CD4-positive, alpha-beta T cell treated with Interleukin-21 for 1 hour (primary cell): ENCODE measurements around the gene ICAM1.
A peak's percentile ranks its signal among the peaks of the same experiment; 100 is the strongest.
"Not testable (repeated sequence)": the region's sequence is repeated elsewhere in the genome, so short reads cannot be mapped to it uniquely, and the experiment has no call there.

Experiments used
- DNase-seq: peaks from one replicate; pipeline ENCODE4 v3.0.0-alpha.2; 2020

ICAM1 gene, protein sequence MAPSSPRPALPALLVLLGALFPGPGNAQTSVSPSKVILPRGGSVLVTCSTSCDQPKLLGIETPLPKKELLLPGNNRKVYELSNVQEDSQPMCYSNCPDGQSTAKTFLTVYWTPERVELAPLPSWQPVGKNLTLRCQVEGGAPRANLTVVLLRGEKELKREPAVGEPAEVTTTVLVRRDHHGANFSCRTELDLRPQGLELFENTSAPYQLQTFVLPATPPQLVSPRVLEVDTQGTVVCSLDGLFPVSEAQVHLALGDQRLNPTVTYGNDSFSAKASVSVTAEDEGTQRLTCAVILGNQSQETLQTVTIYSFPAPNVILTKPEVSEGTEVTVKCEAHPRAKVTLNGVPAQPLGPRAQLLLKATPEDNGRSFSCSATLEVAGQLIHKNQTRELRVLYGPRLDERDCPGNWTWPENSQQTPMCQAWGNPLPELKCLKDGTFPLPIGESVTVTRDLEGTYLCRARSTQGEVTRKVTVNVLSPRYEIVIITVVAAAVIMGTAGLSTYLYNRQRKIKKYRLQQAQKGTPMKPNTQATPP

DNA sequence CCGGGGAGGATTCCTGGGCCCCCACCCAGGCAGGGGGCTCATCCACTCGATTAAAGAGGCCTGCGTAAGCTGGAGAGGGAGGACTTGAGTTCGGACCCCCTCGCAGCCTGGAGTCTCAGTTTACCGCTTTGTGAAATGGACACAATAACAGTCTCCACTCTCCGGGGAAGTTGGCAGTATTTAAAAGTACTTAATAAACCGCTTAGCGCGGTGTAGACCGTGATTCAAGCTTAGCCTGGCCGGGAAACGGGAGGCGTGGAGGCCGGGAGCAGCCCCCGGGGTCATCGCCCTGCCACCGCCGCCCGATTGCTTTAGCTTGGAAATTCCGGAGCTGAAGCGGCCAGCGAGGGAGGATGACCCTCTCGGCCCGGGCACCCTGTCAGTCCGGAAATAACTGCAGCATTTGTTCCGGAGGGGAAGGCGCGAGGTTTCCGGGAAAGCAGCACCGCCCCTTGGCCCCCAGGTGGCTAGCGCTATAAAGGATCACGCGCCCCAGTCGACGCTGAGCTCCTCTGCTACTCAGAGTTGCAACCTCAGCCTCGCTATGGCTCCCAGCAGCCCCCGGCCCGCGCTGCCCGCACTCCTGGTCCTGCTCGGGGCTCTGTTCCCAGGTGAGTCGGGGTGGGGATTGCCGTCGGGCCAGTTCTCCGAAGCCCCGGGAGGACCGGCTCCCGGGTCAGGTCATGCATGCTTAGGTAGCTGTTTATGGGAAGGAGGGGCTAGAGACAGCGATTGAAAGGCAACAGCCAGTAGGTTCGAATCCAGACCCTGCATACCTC lies at the start of gene ICAM1:
TSS of gene ICAM1 (plus strand) at position 505 of the 779 bp plus-strand sequence. CDS start at position 545, 40 bp downstream.
- DNase-seq, result peak; percentile 89

DNA sequence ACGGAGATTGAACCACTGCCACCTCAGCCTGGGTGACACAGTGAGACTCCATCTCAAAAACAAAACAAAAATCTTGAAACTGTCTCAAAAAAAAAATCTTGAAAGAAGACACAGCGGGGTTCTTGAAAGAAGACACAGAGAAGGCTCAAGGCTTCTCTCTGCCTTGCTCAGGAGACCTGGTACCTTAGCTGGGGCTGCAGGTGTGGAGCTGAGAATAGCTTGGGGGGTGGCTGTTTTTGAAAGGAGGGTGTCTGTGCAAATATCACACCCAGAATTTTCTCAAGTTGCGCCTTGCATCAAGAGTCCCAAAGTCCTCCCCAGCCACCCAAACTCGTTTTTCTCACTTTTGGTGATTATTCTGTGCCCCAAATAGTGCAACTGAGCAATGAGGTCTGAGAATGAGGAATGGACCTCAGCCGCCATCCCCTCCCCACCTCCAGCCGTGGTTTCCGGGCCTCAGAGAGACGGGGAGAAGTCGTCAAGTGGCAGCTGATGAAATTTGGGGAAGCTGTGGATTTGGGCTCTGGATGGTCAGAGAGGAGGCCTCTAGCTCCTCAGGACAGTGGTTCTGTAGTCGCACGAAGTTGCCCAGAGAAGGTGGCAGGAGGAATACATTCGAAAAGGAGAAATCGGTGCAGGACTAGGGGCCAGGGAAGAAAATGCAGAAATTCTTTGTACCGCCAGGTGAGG lies 48.6 kb upstream of the ICAM1 start:
- no peak for DNase-seq

DNA sequence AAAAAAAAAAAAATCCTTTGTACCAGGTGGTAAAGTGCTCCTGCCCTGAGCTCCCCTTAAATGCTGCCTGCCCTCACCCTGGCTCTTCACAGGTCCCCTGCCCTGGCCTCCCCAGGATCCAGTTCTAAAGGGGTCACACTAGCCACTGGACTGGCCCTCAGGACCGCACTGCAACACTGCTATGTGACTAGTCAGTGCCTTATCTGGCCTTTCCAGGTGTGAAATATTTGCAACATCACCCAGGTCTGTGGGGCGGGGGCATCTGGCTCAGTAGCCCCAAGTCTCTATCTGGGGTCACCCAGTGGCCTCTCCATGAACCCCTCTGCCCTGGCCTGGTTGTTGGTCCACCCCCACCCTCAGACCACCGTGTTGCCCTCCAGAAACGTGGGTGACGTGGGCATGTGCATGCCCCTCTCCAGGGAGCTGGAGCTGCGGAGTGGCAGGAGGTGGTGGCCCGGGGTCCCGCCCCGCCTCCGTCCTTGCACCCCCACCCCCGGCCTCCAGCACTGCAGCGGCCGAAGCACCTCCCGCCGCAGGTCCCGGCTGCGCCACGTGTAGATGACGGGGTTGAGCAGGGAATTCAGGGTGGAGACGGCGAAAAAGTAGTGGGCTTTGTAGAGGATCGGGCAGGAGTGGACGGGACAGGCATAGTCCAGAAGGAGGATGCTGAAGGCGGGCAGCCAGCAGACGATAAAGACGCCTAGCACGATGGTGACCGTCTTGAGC lies 47.3 kb upstream of the ICAM1 start:
- DNase-seq, result no peak

DNA sequence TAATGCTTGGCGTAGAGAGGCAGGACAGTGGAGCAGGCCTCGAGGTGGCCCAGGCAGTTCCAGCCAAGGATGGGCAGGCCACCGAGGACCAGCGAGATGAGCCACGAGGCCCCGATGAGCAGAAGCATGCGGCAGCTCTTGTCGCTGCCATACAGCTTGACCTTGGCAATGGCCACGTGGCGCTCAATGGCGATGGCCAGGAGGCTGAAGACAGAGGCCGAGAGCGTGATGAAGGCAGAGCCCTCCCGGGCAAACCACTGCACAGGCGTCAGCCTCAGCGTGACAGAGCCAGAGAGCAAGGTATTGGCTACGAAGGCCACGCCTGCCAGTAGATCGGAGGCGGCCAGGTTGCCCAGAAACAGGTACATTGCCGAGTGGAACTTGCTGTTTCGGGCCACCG lies 46.6 kb upstream of the ICAM1 start:
- DNase-seq, result no peak

DNA sequence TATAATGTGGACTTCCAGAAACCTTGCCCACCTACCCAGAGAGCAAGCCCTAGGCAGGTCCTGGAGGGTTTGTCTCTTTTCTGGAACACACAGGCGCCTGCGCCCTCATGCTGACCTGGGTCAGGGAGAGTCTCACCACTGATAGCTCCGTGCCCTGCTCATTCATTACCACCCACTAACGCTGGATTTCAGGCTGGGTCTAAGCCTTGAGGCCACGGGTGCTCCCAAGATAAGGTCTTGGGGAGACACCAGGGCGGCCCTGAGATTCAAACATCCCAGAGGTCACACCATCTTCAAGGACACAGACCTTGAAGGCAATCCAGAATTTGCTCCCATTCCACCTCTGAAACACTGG lies 44.9 kb upstream of the ICAM1 start:
- no peak for DNase-seq

DNA sequence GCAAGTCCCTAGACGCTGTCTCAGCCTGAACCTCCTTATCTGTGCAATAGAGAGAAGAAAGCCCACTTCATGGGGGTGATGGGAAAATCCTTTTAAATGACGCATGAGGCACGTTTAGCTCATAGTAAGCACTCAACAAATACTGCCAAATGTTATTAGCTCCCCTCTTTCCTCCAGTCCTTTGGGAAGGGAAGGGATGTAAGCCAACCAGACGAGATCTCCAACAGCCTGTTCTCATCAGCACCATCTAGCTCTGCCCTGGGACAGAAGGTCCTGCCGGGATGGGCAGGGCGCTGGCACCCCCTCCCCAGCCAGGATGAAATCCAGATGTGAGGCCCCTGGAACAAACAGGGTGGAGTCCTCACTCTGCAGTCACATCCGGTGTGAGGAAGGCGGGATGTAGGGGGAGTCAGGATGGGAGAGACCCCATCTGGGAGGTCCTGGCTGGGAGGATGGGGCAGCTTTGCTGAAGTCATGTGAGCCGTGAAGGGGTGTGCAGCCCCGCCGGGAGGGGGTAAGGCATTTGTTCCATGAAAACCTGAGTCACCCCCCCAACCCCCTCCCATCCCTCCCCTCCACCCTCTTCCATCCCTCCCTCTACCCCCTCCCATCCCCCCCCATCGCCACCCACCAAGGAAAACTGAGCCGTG lies 44.4 kb upstream of the ICAM1 start:
- no peak for DNase-seq

DNA sequence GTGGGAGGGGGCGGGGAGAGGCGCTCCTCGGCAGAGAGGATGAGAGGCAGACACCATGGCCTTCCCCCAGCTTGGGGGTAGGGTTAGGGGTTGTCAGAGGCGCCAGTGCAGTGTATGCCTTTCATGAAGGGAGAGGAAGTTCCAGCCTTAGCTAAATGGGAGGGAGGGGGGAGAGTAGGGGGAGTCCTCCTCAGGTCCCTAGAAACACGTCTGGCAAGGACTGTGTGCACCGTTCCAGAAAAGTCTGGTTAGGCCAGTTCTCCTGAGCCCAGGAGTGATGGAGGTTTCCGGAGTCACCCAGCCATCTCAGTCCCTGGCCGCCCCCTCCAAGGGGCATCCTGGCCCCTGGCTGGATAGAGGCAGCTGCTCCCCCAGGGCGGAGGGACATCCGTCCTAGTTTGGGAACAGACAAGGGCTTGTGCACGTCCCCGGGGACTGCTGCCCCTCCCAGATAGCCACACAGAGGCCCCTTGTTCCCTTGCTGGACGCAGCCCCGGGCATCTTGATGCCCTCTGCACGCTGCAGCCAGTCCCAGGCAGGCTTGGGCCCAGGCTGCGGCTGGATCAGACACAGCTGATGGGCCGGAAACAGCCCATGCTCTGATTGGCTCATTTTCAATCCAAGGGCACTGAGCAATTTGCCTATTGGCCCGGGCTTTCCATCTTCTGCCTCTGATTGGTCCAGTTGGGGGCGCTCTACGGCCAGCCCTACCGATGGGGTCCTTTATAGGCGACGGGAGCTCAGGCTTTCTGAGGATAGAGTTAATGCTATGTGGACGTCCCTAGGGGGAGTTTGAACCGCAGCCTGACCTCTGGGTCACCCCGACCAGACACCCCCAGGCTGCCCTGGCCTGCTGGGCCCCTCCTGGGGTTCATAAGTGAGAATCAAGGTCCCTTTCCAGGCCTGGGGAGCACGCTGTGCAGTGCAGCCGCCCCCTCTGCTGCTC lies 43.6 kb upstream of the ICAM1 start:
- DNase-seq, result no peak

DNA sequence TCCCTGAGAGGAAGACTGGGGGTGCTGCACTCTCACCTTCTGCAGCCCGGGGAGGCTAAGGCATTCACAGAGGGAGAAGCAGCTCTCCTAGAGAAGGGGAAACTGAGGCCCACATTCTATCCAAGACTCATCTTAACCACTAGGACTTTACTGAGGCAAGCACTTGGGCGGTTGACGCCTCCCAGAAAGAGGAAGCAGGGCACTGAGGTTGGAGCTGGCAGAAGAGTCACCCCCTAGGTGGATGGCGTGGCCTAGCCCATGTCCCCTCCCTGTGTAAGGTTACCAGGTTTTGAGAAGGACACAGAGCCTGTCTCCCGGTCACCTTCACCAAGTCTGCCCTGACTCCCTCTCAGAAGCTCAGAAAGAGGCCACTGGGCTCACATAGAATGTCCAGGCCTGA lies 42.5 kb upstream of the ICAM1 start:
- no peak for DNase-seq

DNA sequence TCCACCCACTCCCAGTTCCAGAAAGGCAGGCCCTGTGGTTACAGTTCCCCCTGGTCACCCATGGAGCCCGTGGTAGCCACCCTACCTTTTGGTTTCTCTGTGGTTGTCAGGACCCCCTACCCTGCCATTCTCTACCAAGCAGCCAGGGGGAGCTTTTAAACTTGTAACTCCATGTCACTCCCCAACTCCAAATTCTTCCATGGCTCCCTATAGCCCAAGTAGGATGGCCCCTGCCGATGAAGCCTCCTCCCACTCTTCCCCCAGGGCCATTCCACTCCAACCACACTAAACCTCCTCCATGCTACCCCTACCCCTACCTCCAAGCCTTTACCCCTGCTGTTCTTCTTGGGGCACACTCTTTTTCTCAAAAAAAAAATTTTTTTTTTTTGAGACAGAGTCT lies 42.0 kb upstream of the ICAM1 start:
- DNase-seq, result peak; percentile 68

DNA sequence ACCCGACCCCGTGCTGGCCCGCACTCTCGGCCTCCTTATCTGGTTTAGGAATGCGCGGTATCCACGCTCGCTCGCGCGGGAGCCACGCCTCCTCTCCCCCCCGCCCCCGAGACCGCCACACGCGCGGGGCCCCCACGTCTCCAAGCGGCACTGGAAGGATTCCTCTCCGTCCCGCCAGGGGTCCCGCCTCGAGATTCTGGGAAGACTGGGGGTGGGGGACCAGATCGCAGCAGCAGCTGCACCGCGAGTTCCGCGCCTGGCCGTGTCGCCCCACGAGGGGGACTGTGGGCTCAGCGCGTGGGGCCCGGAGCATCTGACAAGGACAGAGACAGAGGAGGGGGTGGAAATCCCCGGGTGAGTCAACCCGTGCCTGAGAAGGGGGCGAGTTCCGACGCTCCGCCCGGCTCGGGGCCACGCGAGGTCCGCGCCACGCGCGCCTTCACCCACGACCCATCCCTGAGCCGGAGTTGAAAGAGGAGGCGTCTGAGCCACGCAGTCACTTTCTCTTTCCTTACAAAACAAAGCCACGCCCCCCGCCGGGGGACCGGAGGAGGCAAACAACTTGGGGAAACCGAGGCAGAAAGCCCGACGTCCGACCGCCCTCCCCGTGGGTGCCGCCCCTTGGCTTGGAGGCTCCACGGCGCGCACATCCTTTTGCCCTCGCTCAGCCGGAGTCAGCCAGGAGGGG lies 40.6 kb upstream of the ICAM1 start:
- DNase-seq, result peak; percentile 78

DNA sequence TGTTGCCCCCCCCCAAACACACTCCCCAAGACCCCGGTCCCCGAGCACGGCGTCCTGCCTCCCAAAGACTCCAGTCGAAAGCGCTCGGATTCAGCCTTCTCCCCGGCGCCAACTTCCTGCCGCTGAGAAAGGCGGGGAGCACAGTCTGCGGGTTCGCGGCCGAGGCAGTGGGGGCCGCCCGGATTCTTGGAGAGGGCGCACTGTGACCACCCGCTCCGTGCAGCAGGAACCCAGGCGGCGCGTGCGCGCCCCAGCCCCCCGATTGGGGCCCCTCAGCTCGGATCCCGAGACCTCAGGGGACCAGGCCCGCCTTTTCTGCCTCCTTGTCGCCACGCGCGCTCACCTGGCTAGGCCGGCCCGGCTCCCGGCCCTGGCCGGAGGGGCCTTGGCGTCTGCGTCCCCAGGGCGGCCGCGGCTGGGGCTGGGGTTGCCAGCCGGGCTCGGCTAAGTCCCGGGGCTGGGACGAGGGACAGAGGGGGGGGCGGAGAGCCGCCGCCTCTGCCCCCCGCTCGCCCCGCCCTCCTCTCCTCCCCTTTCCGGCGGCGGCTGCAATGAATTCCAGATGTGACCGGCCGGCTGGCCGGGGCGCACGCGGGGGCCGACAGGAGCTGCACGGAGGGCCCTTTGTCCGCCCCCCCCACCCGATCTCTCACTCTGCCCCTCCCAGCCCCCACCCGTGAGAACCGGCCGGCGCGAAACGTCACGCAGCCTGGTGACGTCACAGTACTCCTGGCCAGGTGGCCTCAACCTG lies 39.9 kb upstream of the ICAM1 start, which contains the start of gene S1PR2:
TSS of gene S1PR2 (minus strand) at position 471 of the 751 bp plus-strand sequence. CDS start 6,426 bp downstream, outside the sequence.
- DNase-seq, result peak; percentile 88

DNA sequence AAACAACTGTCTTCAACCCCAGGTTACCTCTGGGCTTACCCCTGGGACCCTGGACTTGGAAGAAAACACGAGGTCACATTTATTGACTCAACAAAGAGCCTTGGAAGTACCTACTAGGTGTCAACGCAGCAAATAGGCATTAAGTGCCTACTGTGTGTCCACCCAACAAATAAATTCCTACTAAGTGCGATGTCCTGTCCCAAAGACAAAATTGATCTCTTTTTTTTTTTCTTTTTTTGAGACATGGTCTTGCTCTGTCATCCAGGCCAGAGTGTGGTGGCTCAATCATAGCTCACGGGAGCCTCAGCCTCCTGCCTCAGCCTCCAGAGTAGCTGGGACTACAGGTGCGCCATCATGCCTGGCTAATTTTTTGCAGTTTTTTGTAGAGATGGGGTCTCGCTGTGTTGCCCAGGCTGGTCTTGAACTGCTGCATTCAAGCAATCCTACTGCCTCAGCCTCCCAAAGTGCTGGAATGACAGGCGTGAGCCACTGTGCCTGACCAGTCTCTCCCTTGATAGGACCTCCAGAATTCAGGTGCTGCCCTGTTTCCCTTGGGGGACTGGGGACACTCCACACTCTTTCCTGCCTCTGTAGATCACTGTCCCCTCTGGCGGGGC lies 39.2 kb upstream of the ICAM1 start:
- no peak for DNase-seq

DNA sequence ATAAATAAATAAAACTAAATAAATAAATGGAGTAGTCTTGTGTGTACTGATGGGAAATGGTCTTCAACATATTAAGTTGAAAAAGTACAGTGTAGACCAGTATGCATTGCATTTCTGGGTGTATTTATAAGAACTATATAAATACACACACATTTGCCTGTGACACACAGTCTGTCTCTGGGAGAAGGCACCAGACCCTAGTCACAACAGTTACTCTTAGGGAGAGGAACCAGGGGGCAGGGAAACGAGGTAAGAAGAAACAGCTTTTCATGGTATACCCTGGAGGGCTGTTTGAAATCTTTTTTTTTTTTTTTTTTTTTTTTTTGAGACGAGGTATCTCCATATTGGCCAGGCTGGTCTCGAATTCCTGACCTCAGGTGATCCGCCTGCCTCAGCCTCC lies 37.0 kb upstream of the ICAM1 start:
- no peak for DNase-seq

DNA sequence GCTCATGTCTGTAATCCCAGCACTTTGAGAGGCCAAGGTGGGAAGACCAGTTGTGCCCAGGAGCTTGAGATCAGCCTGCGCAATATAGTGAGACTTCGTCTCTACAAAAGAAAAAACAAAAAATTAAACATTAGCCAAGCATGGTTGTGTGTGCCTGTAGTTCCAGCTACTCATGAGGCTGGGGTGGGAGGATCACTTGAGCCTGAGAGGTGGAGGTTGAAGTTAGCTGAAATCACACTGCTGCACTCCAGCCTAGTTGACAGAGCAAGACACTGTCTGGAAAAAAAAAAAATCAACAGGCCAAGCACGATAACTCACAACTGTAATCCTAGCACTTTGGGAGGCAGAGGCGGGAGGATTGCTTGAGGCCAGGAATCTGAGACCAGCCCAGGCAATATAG lies 35.9 kb upstream of the ICAM1 start:
- no peak for DNase-seq

DNA sequence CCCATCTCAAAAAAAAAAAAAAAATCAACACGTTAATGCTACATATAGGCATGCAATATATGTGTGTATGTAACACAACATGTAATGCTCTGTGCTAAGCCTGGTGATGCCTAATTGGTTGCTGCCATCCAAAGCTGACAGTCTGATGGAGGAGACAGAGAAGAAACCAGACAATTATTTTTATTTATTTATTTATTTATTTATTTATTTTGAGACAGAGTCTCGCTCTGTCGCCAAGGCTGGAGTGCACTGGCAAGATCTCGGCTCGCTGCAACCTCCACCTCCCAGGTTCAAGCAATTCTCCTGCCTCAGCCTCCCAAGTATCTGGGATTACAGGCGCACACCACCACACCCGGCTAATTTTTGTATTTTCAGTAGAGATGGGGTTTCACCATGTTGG lies 35.5 kb upstream of the ICAM1 start:
- not testable (repeated sequence) for DNase-seq

DNA sequence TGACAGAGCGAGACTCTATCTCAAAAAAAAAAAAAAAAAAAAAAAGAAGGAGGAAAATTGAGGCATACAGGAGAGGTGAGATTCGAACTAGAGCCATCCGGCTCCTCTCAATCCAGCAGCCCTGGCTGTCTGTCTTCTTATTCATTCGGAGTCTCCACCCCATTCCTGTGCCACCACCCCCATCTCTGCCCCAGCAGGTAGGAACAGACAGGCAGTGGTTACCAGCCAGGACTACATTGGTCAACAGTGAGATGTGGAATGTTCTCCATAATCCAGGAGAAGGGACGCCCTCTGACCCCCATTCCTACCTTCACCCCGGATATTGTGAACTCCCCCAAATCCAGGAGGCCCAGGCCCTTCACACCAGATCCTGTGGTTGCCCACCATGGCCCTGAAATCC lies 33.2 kb upstream of the ICAM1 start:
- no peak for DNase-seq

DNA sequence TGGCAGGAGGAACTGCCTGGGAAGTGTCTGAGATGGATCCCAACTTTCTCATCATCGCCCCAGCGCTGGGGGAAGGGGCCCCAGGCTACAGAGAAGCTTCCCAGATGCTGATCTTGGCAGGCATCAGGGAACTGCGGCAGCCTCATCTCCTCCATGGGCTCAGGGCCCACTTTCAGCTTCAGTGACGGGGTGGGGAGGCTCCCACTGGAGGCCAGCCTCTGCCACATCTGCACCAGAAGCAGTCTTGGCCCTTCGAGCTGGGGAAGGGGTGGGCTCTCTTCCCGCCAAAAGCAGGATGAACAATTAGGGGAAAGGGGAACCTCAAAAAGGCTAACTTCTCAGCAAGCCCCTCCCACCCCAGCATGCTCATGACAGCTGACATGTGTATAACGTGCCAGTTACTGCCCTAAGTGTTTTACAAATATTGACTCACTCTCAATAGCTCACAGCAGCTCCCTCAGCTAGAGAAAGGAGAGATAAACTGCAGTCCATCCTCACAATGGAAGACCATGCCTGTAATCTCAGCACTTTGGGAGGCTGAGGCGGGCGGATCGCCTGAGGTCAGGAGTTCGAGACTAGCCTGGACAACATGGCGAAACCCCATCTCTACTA lies 32.6 kb upstream of the ICAM1 start:
- no peak for DNase-seq

DNA sequence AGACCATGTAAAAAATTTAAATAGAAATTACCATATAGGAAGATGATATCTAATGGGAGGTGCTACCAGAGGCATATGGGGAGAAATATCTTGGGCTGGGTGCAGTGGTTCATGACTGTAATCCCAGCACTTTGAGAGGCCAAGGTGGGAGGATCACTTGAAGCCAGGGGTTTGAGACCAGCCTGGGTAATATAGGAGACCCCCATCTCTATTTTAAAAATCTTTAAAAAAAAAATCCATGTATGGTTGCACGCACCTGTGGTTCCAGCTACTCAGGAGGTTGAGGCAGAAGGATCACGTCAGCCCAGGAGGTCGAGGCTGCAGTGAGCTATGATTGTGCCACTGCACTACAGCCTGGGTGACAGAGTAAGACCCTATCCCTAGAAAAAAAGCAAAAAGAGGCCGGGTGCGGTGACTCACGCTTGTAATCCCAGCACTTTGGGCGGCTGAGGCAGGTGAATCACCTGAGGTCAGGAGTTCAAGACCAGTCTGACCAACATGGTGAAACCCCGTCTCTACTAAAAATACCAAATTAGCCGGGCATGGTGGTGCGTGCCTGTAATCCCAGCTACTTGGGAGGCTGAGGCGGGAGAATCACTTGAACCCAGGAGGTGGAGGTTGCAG lies 29.0 kb upstream of the ICAM1 start:
- DNase-seq, result not testable (repeated sequence)
